ENCODE results near the gene CCNB3. TPM values are rescaled to one million over a fixed set of nuclear protein-coding genes. Genes with fewer than 3 reads are reported as not detected.

CCNB3 gene
- total RNA-seq, 1 donor from 2014 or later: 0.17 TPM

GRCh38 chrX:50168241-50168687, 36.3 kb upstream of the CCNB3 start:
- DNase-seq (ENCODE audit: low read depth): no peak
- no peak overlapping the region for H3K4me3 ChIP-seq (ENCODE audit: low read depth, low read length)
- TF ChIP-seq CTCF (conservative IDR thresholded peaks at IDR 0.05; ENCODE audit: low read depth, low read length): no peak

- no peak overlapping the region for H3K4me3 ChIP-seq (ENCODE audit: low read depth, low read length)
- no peak for DNase-seq (ENCODE audit: low read depth)
- no peak for TF ChIP-seq CTCF (conservative IDR thresholded peaks at IDR 0.05; ENCODE audit: low read depth, low read length)
Observed at GRCh38 chrX:50169717-50170116, 34.8 kb upstream of the CCNB3 start.

- TF ChIP-seq CTCF (conservative IDR thresholded peaks at IDR 0.05; ENCODE audit: low read depth, low read length): no peak
- H3K4me3 ChIP-seq (ENCODE audit: low read depth, low read length): no peak overlapping the region
Observed at GRCh38 chrX:50180073-50180940, 24.3 kb upstream of the CCNB3 start.

GRCh38 chrX:50183891-50184290, 20.7 kb upstream of the CCNB3 start:
- TF ChIP-seq CTCF (conservative IDR thresholded peaks at IDR 0.05; ENCODE audit: low read depth, low read length): no peak
- no peak overlapping the region for H3K4me3 ChIP-seq (ENCODE audit: low read depth, low read length)
- DNase-seq (ENCODE audit: low read depth): no peak

More at GRCh38 chrX:50180073-50180940, 24.3 kb upstream of the CCNB3 start:
- DNase-seq (ENCODE audit: low read depth): no peak

GRCh38 chrX:50188859-50189600, 15.5 kb upstream of the CCNB3 start:
- no peak overlapping the region for H3K4me3 ChIP-seq (ENCODE audit: low read depth, low read length)
- DNase-seq (ENCODE audit: low read depth): no peak
- TF ChIP-seq CTCF (conservative IDR thresholded peaks at IDR 0.05; ENCODE audit: low read depth, low read length): no peak

- TF ChIP-seq CTCF (conservative IDR thresholded peaks at IDR 0.05; ENCODE audit: low read depth, low read length): no peak
- no peak for DNase-seq (ENCODE audit: low read depth)
- no peak overlapping the region for H3K4me3 ChIP-seq (ENCODE audit: low read depth, low read length)
Observed at GRCh38 chrX:50198348-50198747, 6.2 kb upstream of the CCNB3 start.
